H1 (cell line): Measurements from ENCODE around the gene TRHDE. TPM values are rescaled to one million over a fixed set of nuclear protein-coding genes. Genes with fewer than 3 reads are reported as not detected.

ENCODE experiments used
- CTCF ChIA-PET: fragments of 300-600 bp; sonication (Branson Sonifier 250); formaldehyde crosslinking; loops from one replicate; lab custom pipeline; 2021; ENCODE audit not compliant: partially characterized antibody; lab: Charles Lee
- POLR2A ChIA-PET: fragments of 300-600 bp; sonication (Branson Sonifier 250); formaldehyde crosslinking; loops from one replicate; lab custom pipeline; 2021; ENCODE audit warnings: inconsistent platforms; ENCODE audit not compliant: partially characterized antibody; lab: Charles Lee
- DNase-seq, 2 experiments: peaks; one replicate each; pipeline versions ENCODE4 v3.0.0 to v3.0.0-alpha.2; 2010 to 2022; ENCODE audit warnings: low spot score in 2 of 2, low read depth in 1 of 2, mixed read lengths in 1 of 2
- FAIRE-seq: peaks from 2 replicates; lab custom pipeline; 2011; peaks lifted over from hg19 to GRCh38; lab: Jason Lieb, UNC
- H2AFZ ChIP-seq: 2 replicates; pipeline ENCODE4 v1.8.1; 2012; ENCODE audit warnings: low read length, inconsistent platforms
- H2AK5ac ChIP-seq: 2 replicates; pipeline ENCODE4 v1.6.1; 2013; ENCODE audit warnings: low read depth, low read length
- H2BK120ac ChIP-seq: replicated peaks from 2 replicates; pipeline ENCODE3; 2013; ENCODE audit warnings: low read depth, low read length, inconsistent platforms
- H2BK12ac ChIP-seq: 2 replicates; pipeline ENCODE4 v1.6.1; 2013; ENCODE audit warnings: low read depth, low read length
- H2BK15ac ChIP-seq: 2 replicates; pipeline ENCODE4 v1.6.1; 2013; ENCODE audit warnings: low read length
- H2BK20ac ChIP-seq: 2 replicates; pipeline ENCODE4 v1.6.1; 2013; ENCODE audit warnings: low read length
- H2BK5ac ChIP-seq: 2 replicates; pipeline ENCODE4 v1.6.1; 2013; ENCODE audit warnings: low read depth, low read length
- H3K14ac ChIP-seq: 2 replicates; pipeline ENCODE4 v1.6.1; 2013; ENCODE audit warnings: inconsistent platforms; ENCODE audit not compliant: insufficient read length
- H3K18ac ChIP-seq: 2 replicates; pipeline ENCODE4 v1.6.1; 2013; ENCODE audit warnings: low read length; ENCODE audit errors: extremely low read depth
- H3K23ac ChIP-seq: 2 replicates; pipeline ENCODE4 v1.6.1; 2013; ENCODE audit warnings: inconsistent platforms; ENCODE audit not compliant: insufficient read length
- H3K23me2 ChIP-seq: 2 replicates; pipeline ENCODE4 v1.6.1; 2013; ENCODE audit warnings: low read depth, low read length
- H3K27ac ChIP-seq: 2 replicates; pipeline ENCODE4 v1.6.1; 2011; ENCODE audit warnings: low read depth, low read length, inconsistent platforms
- H3K27me3 ChIP-seq, 4 experiments: replicated peaks in 1 of 4; 1 replicate in 1 of 4; 2 replicates in 3 of 4; pipeline versions ENCODE4 v1.6.1 to v1.8.1; 2011 to 2013; ENCODE audit warnings: low read length in 3 of 4, mild to moderate bottlenecking in 3 of 4, inconsistent platforms in 2 of 4, mixed read lengths in 2 of 4, moderate library complexity in 1 of 4; ENCODE audit not compliant: control insufficient read depth in 3 of 4, insufficient read depth in 3 of 4; ENCODE audit errors: extremely low read depth in 1 of 4
- H3K36me3 ChIP-seq, 4 experiments: 2 replicates each; pipeline versions ENCODE4 v1.6.1 to v1.8.1; 2011 to 2013; ENCODE audit warnings: mild to moderate bottlenecking in 4 of 4, low read length in 3 of 4, moderate library complexity in 2 of 4, control low read depth in 1 of 4, inconsistent platforms in 1 of 4; ENCODE audit not compliant: insufficient read depth in 4 of 4, control insufficient read depth in 2 of 4
- H3K4ac ChIP-seq: replicated peaks from 2 replicates; pipeline ENCODE3; 2013; ENCODE audit warnings: low read length, low read depth, mixed read lengths, inconsistent platforms; ENCODE audit not compliant: insufficient read length
- H3K4me1 ChIP-seq, 4 experiments: replicated peaks in 1 of 4; 1 replicate in 1 of 4; 2 replicates in 3 of 4; pipeline versions ENCODE4 v1.6.1 to v1.8.1; 2011 to 2013; ENCODE audit warnings: low read length in 3 of 4, inconsistent platforms in 2 of 4, mixed read lengths in 1 of 4; ENCODE audit not compliant: insufficient read depth in 4 of 4, control insufficient read depth in 3 of 4
- H3K4me2 ChIP-seq, 2 experiments: 2 replicates each; pipeline versions ENCODE4 v1.6.1 to v1.8.1; 2011 to 2013; ENCODE audit warnings: low read depth in 2 of 2, low read length in 2 of 2, control low read depth in 1 of 2, inconsistent platforms in 1 of 2, mild to moderate bottlenecking in 1 of 2; ENCODE audit not compliant: insufficient read depth in 1 of 2
- H3K4me3 ChIP-seq, 4 experiments: fragments of 200-600, 300-600 bp in 1 of 4; sonication (generic), shearing (Covaris generic), sonication (Bioruptor Twin) in 1 of 4; 2 replicates each; pipeline versions ENCODE4 v1.5.1 to v1.8.1; 2011 to 2016; ENCODE audit warnings: low read length in 4 of 4, low read depth in 3 of 4, control low read depth in 2 of 4, inconsistent platforms in 2 of 4, mild to moderate bottlenecking in 2 of 4, mixed read lengths in 1 of 4, moderate library complexity in 1 of 4; ENCODE audit not compliant: insufficient read depth in 2 of 4; ENCODE audit errors: extremely low read depth in 1 of 4
- H3K56ac ChIP-seq: replicated peaks from 2 replicates; pipeline ENCODE3; 2013; ENCODE audit warnings: low read depth, mild to moderate bottlenecking, mixed read lengths, low read length, inconsistent platforms; ENCODE audit not compliant: insufficient read length
- H3K79me1 ChIP-seq: 2 replicates; pipeline ENCODE4 v1.6.1; 2013; ENCODE audit warnings: low read depth, low read length, control low read depth
- H3K79me2 ChIP-seq, 2 experiments: 2 replicates each; pipeline versions ENCODE4 v1.6.1 to v1.8.1; 2012 to 2013; ENCODE audit warnings: low read length in 2 of 2, mild to moderate bottlenecking in 2 of 2, inconsistent platforms in 1 of 2; ENCODE audit not compliant: insufficient read depth in 2 of 2, control insufficient read depth in 1 of 2
- H3K9ac ChIP-seq, 4 experiments: replicated peaks in 1 of 4; 1 replicate in 1 of 4; 2 replicates in 3 of 4; pipeline versions ENCODE4 v1.6.1 to v1.8.1; 2011 to 2013; ENCODE audit warnings: low read depth in 3 of 4, low read length in 3 of 4, control low read depth in 2 of 4, mild to moderate bottlenecking in 2 of 4, moderate library complexity in 2 of 4, inconsistent platforms in 1 of 4; ENCODE audit errors: extremely low read depth in 1 of 4
- H3K9me3 ChIP-seq, 2 experiments: 2 replicates each; pipeline versions ENCODE4 v1.6.1 to v1.8.1; 2012 to 2013; ENCODE audit warnings: mild to moderate bottlenecking in 2 of 2, moderate library complexity in 2 of 2, control low read depth in 1 of 2, inconsistent platforms in 1 of 2, low read depth in 1 of 2, low read length in 1 of 2, mixed read lengths in 1 of 2; ENCODE audit not compliant: insufficient read depth in 2 of 2
- H4K20me1 ChIP-seq, 2 experiments: replicated peaks in 1 of 2; 2 replicates each; pipeline versions ENCODE3 to v1.8.1; 2011 to 2013; ENCODE audit warnings: inconsistent platforms in 2 of 2, low read length in 2 of 2, mild to moderate bottlenecking in 1 of 2; ENCODE audit not compliant: insufficient read depth in 2 of 2, control insufficient read depth in 1 of 2
- H4K5ac ChIP-seq: 2 replicates; pipeline ENCODE4 v1.6.1; 2013; ENCODE audit warnings: low read length, low read depth, mixed read lengths, inconsistent platforms; ENCODE audit not compliant: insufficient read length
- H4K8ac ChIP-seq: 2 replicates; pipeline ENCODE4 v1.8.0; 2013; ENCODE audit warnings: mild to moderate bottlenecking, moderate library complexity, low read length, inconsistent platforms; ENCODE audit not compliant: insufficient read depth; ENCODE audit errors: extremely low read depth
- H4K91ac ChIP-seq: replicated peaks from 2 replicates; pipeline ENCODE3; 2013; ENCODE audit warnings: low read length, mixed read lengths, inconsistent platforms; ENCODE audit not compliant: insufficient read length
- CHD2 ChIP-seq: IDR thresholded peaks from 2 replicates; pipeline ENCODE4 v1.6.1; 2012; ENCODE audit warnings: low read length, improper control_type of control experiment
- EZH2 ChIP-seq: fragments of 200-600 bp; sonication (generic); IDR thresholded peaks from 2 replicates; pipeline ENCODE4 v1.7.1; 2012; ENCODE audit warnings: low read depth, mild to moderate bottlenecking, moderate library complexity, low read length, inconsistent platforms; ENCODE audit not compliant: severe bottlenecking
- JUND ChIP-seq: IDR thresholded peaks from 2 replicates; pipeline ENCODE4 v1.6.1; 2011; ENCODE audit warnings: mild to moderate bottlenecking, improper control_type of control experiment, low read length
- KDM4A ChIP-seq: IDR thresholded peaks from one replicate; pipeline ENCODE4 v1.7.1; 2012; ENCODE audit warnings: low read depth, mild to moderate bottlenecking, moderate library complexity, low read length, inconsistent platforms; ENCODE audit not compliant: severe bottlenecking
- KDM5A ChIP-seq: fragments of 200-600 bp; IDR thresholded peaks from 2 replicates; pipeline ENCODE4 v1.7.1; 2012; ENCODE audit warnings: mild to moderate bottlenecking, low read length, inconsistent platforms, mixed read lengths
- RNF2 ChIP-seq: fragments of 200-900, 300-1000 bp; sonication (generic); IDR thresholded peaks from 2 replicates; pipeline ENCODE4 v1.7.1; 2016; ENCODE audit warnings: borderline replicate concordance, low read depth, mild to moderate bottlenecking, antibody characterized with exemption, low read length; ENCODE audit not compliant: poor library complexity, severe bottlenecking; ENCODE audit errors: missing control alignments
- TAF7 ChIP-seq: optimal IDR thresholded peaks from 2 replicates; pipeline ENCODE3; 2011; ENCODE audit warnings: low read depth, mild to moderate bottlenecking, inconsistent platforms, low read length, moderate library complexity, borderline replicate concordance
- TBP ChIP-seq: IDR thresholded peaks from 2 replicates; pipeline ENCODE4 v1.6.1; 2011; ENCODE audit warnings: low read depth, low read length, improper control_type of control experiment
- WGBS, 2 experiments: shearing (Covaris generic) in 1 of 2; methylation state at CpG; one replicate each; pipeline versions ENCODE4 v1.1.6 to v1.1.7; 2013 to 2015; ENCODE audit warnings: low lambda C conversion rate in 2 of 2, mixed read lengths in 2 of 2, inconsistent platforms in 1 of 2, low coverage in 1 of 2, missing lambda C conversion rate in 1 of 2; ENCODE audit not compliant: insufficient replicate concordance in 2 of 2, insufficient coverage in 1 of 2, insufficient read length in 1 of 2; ENCODE audit errors: extremely low coverage in 1 of 2, missing lambda C conversion rate in 1 of 2; 5-methylcytosine and 5-hydroxymethylcytosine counted together
- polyA plus RNA-seq, 7 experiments: library from polyadenylated mRNA; depleted of rRNA in 3 of 7; stranded (reverse) in 5 of 7; unstranded in 2 of 7; fragments of >200 nt in 5 of 7; fragments of 200-250 nt in 2 of 7; gene quantifications; 1 replicate in 5 of 7; 2 replicates in 1 of 7; 4 replicates in 1 of 7; pipeline versions ENCODE4 v1.2.1 to v1.2.3, GENCODE V29; 2011 to 2013; ENCODE audit warnings: missing spikeins in 2 of 7, mixed read lengths in 2 of 7
- total RNA-seq: library from RNA; stranded (reverse); fragmentation: NEBNext Ultra II Directional; extraction: Animal tissue kit (Norgen Biotek cat#: 25700); gene quantifications from 2 replicates; pipeline ENCODE4 v1.2.1, GENCODE V29; 2021

TRHDE gene
- total and polyA plus RNA-seq, 2 of the 8 experiments (the other 6 are each of a cell fraction or from before 2014, with no cell fraction given) = 1.3 to 5.0 TPM

DNA sequence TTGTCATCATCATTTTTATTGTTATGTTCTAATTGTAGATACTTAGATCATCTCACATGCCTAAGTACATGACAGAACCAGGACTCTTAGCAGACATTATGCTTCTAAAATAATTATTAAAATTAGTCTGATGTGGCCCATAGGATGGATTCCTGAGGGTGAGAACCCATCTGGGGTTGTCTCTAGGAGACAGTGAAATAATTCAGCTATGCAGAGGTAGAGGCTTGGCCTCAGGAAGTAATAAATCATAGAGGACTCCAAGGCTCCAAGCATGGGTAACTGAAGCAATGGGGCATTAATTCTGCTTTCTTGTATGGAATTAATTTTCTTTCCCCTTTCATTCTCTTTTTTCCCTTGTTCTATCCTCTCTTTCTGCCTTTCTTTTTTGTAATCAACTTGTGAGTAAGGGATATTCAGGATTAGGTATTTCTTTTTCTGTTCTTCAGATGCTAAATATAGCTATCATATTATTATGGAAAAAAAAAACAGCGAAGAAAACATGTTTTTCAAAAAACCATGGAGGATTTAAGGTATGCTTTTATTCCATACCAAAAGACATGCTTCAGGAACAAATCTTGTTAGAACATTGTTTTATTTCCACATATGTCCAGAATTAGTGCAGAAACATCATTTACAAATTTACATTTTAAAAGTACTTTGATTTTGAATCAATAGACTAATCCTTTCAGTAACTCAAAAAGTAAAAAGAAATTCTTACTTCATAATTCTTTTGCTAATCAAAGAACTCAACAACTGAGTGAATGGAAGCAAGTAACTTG is 263.2 kb downstream of the TRHDE start:
- no peak overlapping the region for H3K56ac ChIP-seq
- H3K4me2 ChIP-seq = no peak overlapping the region
- H3K36me3 ChIP-seq = no peaks in the 10 kb centered on the region
- peaks cover 0 to 6% (median 0%) of the 10 kb centered on the region in 4 experiments; a peak in 3 of 7 replicates for H3K4me1 ChIP-seq
- H3K23me2 ChIP-seq = no peaks in the 10 kb centered on the region
- no peak overlapping the region for H4K91ac ChIP-seq
- no peak overlapping the region for H2BK15ac ChIP-seq
- H3K4ac ChIP-seq = no peak overlapping the region
- H3K27ac ChIP-seq = no peak overlapping the region
- no peak overlapping the region for H4K5ac ChIP-seq
- CTCF ChIA-PET = interaction anchor here (0.8 kb wide), 1 partner anchor 24 kb away, joined by 3 read pairs; no protein-coding TSS in a partner anchor
- no peaks in the 10 kb centered on the region for H4K20me1 ChIP-seq
- DNase-seq (no peak), FAIRE-seq (no peak)
- no peak overlapping the region for H2BK5ac ChIP-seq
- H2AK5ac ChIP-seq = no peak overlapping the region
- no peak overlapping the region for H3K18ac ChIP-seq
- H3K79me2 ChIP-seq = no peaks in the 10 kb centered on the region
- H3K27me3 ChIP-seq = no peaks in the 10 kb centered on the region
- no peak overlapping the region for H3K4me3 ChIP-seq
- no peak overlapping the region for H2BK12ac ChIP-seq
- H3K23ac ChIP-seq = no peak overlapping the region
- H2BK120ac ChIP-seq = no peak overlapping the region
- H3K9ac ChIP-seq = no peak overlapping the region
- H3K14ac ChIP-seq = no peak overlapping the region
- no peak overlapping the region for H4K8ac ChIP-seq
- POLR2A ChIA-PET = no interaction called here
- TF ChIP-seq EZH2 (no peak), KDM5A (no peak), TAF7 (no peak), RNF2 (no peak), TBP (no peak), KDM4A (no peak), JUND (no peak), CHD2 (no peak)
- no peaks in the 10 kb centered on the region for H3K9me3 ChIP-seq
- no peak overlapping the region for H2BK20ac ChIP-seq
- 92% methylated on average over 1 of the region's 1 CpG; no CpG with 5 or more reads in 1 of the 2 experiments for WGBS, 2 experiments
- no peak overlapping the region for H2AFZ ChIP-seq
- no peaks in the 10 kb centered on the region for H3K79me1 ChIP-seq
